AG20443 (cell line): Measurements from ENCODE around the gene LRCOL1.
A peak's percentile ranks its signal among the peaks of the same experiment; 100 is the strongest.

ENCODE experiments used
- DNase-seq: peaks from one replicate; pipeline ENCODE4 v3.0.0; 2012; ENCODE audit warnings: low spot score, mixed read lengths

The LRCOL1 gene

GRCh38 chr12:132619071-132619385, 8.6 kb upstream of the LRCOL1 start:
- no peak for DNase-seq

- DNase-seq = no peak
These were observed 8.3 kb upstream of the LRCOL1 start, which contains the start of gene P2RX2 for GRCh38 chr12:132618683-132619043. TSS of gene P2RX2 (plus strand) at chr12:132618776. CDS start at chr12:132618817, 41 bp downstream.

- no peak for DNase-seq
These were observed 7.7 kb upstream of the LRCOL1 start for GRCh38 chr12:132617822-132618682.

GRCh38 chr12:132617135-132617701, 6.8 kb upstream of the LRCOL1 start:
- DNase-seq = no peak

- no peak for DNase-seq
These were observed 5.2 kb upstream of the LRCOL1 start for GRCh38 chr12:132615579-132616038.

GRCh38 chr12:132614861-132615578, 4.6 kb upstream of the LRCOL1 start:
- peak; percentile 92 for DNase-seq

GRCh38 chr12:132614029-132614428, 3.6 kb upstream of the LRCOL1 start:
- no peak for DNase-seq

GRCh38 chr12:132611620-132612019, 1.2 kb upstream of the LRCOL1 start:
- DNase-seq = no peak

GRCh38 chr12:132610866-132611602, 652 bp upstream of the LRCOL1 start:
- no peak for DNase-seq

- DNase-seq = no peak
These were observed 1.9 kb downstream of the LRCOL1 start for GRCh38 chr12:132608231-132609171.

GRCh38 chr12:132606927-132607326, 3.5 kb downstream of the LRCOL1 start:
- no peak for DNase-seq

- DNase-seq = no peak
These were observed 3.9 kb downstream of the LRCOL1 start for GRCh38 chr12:132606466-132606865.

GRCh38 chr12:132605892-132606291, 4.5 kb downstream of the LRCOL1 start:
- no peak for DNase-seq

GRCh38 chr12:132604668-132605441, 5.5 kb downstream of the LRCOL1 start:
- no peak for DNase-seq

- DNase-seq = no peak
These were observed 6.2 kb downstream of the LRCOL1 start for GRCh38 chr12:132604151-132604618.

GRCh38 chr12:132603240-132604150, 6.9 kb downstream of the LRCOL1 start:
- DNase-seq = no peak

GRCh38 chr12:132602572-132603239, 7.7 kb downstream of the LRCOL1 start:
- DNase-seq = no peak

- no peak for DNase-seq
These were observed 9.1 kb downstream of the LRCOL1 start for GRCh38 chr12:132601171-132601883.
